ENCODE data around the gene VSTM5.

VSTM5 gene

GRCh38 chr11:93770160-93770559, 80.3 kb downstream of the VSTM5 start:
- H3K4me3 ChIP-seq (replicated peaks; ENCODE audit: low read depth, low read length) = no peak overlapping the region
- TF ChIP-seq CTCF (IDR thresholded peaks at IDR 0.05; ENCODE audit: low read depth, low read length, missing control alignments) = no peak
- no peak for DNase-seq (ENCODE audit: extremely low read depth, low read depth)
